Parathyroid adenoma (tissue), 2 donors: ENCODE results near the gene STRA6.

Source experiments
- H2AFZ ChIP-seq: fragments of 300-600 bp; sonication (generic); one replicate; pipeline ENCODE4 v1.7.0; 2017; ENCODE audit warnings: antibody characterized with exemption, mild to moderate bottlenecking
- H3K27ac ChIP-seq: fragments of 300-600 bp; sonication (generic); one replicate; pipeline ENCODE4 v1.7.0; 2017
- H3K27me3 ChIP-seq: fragments of 300-600 bp; sonication (generic); one replicate; pipeline ENCODE4 v1.7.0; 2017; ENCODE audit warnings: low read length; ENCODE audit not compliant: control insufficient read depth, insufficient read depth
- H3K36me3 ChIP-seq: fragments of 300-600 bp; sonication (generic); one replicate; pipeline ENCODE4 v1.7.0; 2017; ENCODE audit warnings: low read length; ENCODE audit not compliant: control insufficient read depth, insufficient read depth
- H3K4me1 ChIP-seq: fragments of 300-600 bp; sonication (generic); one replicate; pipeline ENCODE4 v1.7.0; 2017; ENCODE audit warnings: control low read depth
- H3K4me2 ChIP-seq: fragments of 300-600 bp; sonication (generic); one replicate; pipeline ENCODE4 v1.7.0; 2017; ENCODE audit warnings: low read length
- H3K4me3 ChIP-seq: fragments of 300-600 bp; sonication (generic); one replicate; pipeline ENCODE4 v1.7.0; 2017; ENCODE audit warnings: low read depth, low read length
- H3K79me2 ChIP-seq: fragments of 300-600 bp; sonication (generic); one replicate; pipeline ENCODE4 v1.7.0; 2017; ENCODE audit warnings: control low read depth
- H3K9ac ChIP-seq: fragments of 300-600 bp; sonication (generic); one replicate; pipeline ENCODE4 v1.7.0; 2017; ENCODE audit warnings: mild to moderate bottlenecking
- H3K9me3 ChIP-seq: fragments of 300-600 bp; sonication (generic); one replicate; pipeline ENCODE4 v1.7.0; 2017; ENCODE audit warnings: low read length; ENCODE audit not compliant: control insufficient read depth
- CTCF ChIP-seq: fragments of 300-600 bp; sonication (generic); IDR thresholded peaks from one replicate; pipeline ENCODE4 v1.7.0; 2017; ENCODE audit warnings: antibody characterized with exemption, mild to moderate bottlenecking
- donor health status: primary hyperparathyroidism.

The STRA6 gene

DNA sequence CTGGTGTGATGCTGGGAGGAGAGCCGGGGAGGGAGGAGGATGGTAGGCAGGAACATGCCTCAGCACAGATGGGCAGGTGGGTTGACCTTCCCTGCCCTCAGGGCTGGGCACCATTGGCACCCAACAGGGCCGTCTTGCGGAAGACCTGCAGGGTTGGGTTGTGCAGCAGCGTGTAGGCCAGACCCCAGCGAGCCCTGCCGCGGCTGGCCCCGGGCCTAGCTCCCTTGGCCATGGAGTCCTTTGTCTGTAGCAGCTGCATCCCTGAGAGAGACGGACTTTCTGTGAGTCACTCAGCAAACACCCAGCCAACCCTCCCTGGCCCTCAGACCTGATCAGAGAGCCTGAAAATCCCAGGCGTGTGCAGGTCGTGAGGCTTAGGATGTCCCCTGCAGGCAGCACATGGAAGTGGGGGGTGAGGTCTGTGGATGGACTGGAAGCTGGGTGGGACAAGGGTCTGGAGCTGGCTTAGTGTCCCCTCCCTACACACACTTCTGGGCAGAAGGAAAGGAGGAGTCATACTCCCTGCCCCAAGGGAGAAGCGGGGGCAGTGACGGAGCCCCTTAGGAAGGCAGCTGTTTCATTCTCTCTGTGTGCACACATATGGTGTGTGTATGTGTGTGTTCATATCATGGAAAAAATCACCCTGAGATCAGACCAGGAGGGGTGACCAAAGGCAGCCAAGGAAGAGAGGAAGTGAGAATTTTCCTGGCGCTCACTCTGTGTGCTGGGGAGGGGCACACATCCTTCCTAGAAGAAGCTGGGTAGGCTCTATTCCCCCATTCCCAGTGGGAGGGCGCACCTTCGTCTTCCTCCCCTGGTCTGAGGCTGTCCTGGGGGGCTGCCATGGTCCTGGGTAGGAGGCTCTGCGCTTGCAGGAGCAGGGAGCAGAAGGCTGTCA, 22.4 kb downstream of the STRA6 start:
- H3K79me2 ChIP-seq: no peaks in the 10 kb centered on the region
- no peaks in the 10 kb centered on the region for H3K9me3 ChIP-seq
- no peak overlapping the region for H3K27ac ChIP-seq
- no peak for TF ChIP-seq CTCF
- no peak overlapping the region for H3K4me3 ChIP-seq
- H3K27me3 ChIP-seq: no peaks in the 10 kb centered on the region
- no peak overlapping the region for H2AFZ ChIP-seq
- H3K4me2 ChIP-seq: no peak overlapping the region
- no peaks in the 10 kb centered on the region for H3K36me3 ChIP-seq
- no peak overlapping the region for H3K9ac ChIP-seq
- no peaks in the 10 kb centered on the region for H3K4me1 ChIP-seq

DNA sequence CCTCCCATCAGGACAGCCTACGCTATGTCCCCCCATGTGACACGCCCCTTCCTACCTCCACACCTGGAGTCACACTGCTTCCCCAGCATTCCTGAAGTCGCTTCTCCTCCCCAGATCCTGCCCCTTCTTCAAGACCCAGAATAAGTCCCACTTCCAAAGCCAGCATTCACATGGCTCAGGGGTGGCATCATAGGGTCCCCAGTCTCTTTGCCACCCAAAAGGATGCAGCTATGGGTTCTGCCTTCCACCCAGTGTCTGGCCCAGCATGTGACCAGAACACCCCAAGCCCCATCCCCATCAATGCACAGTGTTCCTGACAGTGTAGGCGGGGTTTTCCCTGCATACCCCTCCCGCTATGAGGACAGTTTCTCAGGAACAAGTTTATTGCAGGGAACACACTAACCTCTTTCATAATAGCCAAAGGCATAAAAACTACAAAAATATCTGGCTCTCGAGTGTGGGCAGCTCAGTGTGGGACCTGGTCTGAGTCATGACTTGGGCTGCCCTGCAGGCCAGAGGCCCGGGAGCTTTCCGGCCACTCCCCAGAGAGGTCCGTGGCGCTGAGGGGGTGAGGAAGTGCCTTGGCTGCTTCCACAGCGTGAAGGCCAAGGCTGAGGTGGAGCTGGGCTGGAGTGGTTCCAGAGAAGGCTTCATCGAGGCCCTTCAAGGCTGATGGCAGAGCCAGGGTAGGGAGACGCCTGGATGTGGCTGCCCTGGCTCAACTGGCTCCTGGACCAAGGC, 23.3 kb downstream of the STRA6 start:
- TF ChIP-seq CTCF: no peak
- Histone ChIP-seq H3K4me2 (no peak overlapping the region), H3K9me3 (no peaks in the 10 kb centered on the region), H2AFZ (no peak overlapping the region), H3K4me1 (no peaks in the 10 kb centered on the region), H3K4me3 (no peak overlapping the region), H3K79me2 (no peaks in the 10 kb centered on the region), H3K9ac (no peak overlapping the region), H3K27ac (no peak overlapping the region), H3K36me3 (no peaks in the 10 kb centered on the region), H3K27me3 (no peaks in the 10 kb centered on the region)

DNA sequence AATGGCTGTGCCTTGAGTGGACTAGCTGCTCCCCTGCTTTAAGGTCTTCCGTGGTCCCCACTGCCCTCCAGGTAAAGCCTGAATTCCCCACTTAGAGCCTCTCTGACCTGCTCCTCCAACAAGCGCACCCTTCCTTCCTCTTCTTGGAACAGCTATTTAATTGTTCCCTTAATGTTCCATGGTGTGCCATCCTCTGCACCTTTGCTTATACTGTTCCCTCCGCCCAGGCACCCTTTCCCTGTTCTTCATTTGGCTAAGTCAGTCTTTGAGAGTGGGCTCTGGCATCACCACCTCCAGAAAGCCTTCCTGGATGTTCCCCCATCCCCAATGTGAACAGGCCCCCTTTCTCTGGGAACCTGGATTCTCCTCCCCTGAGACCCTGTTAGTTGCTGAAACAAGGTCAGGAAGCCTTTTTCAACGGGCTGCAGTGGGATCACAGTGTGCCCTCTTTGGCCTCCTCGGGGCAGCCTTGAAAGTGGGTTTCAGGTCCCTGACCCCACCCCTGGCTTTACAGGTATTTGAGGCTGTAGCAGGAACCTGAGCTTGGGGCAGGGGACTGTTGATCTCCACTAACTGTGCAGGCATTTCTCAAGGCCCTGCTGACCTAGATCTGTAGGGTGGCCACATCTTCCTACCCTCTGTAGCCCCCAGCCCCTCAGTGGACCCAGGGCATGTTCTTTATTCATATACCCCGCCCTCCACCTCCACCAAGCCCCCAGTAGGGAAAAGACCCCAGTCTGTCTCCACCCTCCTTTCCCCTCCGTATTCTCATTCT, 24.1 kb downstream of the STRA6 start:
- H3K9me3 ChIP-seq: no peaks in the 10 kb centered on the region
- no peak overlapping the region for H3K4me2 ChIP-seq
- no peak overlapping the region for H3K9ac ChIP-seq
- no peak for TF ChIP-seq CTCF
- no peak overlapping the region for H3K27ac ChIP-seq
- no peak overlapping the region for H2AFZ ChIP-seq
- H3K79me2 ChIP-seq: no peaks in the 10 kb centered on the region
- no peaks in the 10 kb centered on the region for H3K36me3 ChIP-seq
- no peaks in the 10 kb centered on the region for H3K4me1 ChIP-seq
- no peaks in the 10 kb centered on the region for H3K27me3 ChIP-seq
- H3K4me3 ChIP-seq: no peak overlapping the region

DNA sequence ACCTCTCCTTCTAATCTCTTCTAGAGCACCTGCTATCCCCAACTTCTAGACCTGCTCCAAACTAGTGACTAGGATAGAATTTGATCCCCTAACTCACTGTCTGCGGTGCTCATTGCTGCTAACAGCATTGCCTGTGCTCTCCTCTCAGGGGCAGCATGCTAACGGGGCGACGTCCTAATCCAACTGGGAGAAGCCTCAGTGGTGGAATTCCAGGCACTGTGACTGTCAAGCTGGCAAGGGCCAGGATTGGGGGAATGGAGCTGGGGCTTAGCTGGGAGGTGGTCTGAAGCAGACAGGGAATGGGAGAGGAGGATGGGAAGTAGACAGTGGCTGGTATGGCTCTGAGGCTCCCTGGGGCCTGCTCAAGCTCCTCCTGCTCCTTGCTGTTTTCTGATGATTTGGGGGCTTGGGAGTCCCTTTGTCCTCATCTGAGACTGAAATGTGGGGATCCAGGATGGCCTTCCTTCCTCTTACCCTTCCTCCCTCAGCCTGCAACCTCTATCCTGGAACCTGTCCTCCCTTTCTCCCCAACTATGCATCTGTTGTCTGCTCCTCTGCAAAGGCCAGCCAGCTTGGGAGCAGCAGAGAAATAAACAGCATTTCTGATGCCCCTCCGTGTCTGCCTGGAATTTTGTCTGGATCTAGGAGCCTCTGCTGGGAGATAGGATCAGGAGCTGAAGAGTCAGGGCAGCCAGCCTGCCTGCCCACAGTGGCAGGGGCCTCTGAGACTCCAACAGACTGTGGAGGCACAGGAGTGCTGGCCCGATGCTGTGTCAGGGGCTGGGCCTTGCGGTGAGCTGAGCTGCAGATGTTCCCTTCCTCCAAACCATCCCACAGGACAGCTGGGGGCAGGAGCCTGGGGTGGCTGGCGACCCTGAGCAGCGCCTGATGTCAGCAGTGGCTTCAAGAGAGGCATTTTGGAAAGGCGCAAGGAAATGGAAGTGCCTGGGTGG, 26.0 kb downstream of the STRA6 start:
- Histone ChIP-seq H3K4me2 (no peak overlapping the region), H2AFZ (no peak overlapping the region), H3K4me1 (no peaks in the 10 kb centered on the region), H3K79me2 (no peaks in the 10 kb centered on the region), H3K9me3 (no peaks in the 10 kb centered on the region), H3K27ac (no peak overlapping the region), H3K4me3 (no peak overlapping the region), H3K36me3 (no peaks in the 10 kb centered on the region), H3K27me3 (no peaks in the 10 kb centered on the region), H3K9ac (no peak overlapping the region)
- TF ChIP-seq CTCF: no peak
